Ovary (tissue), 9 donors: ENCODE measurements around the gene GABBR2. TPM values are rescaled to one million over a fixed set of nuclear protein-coding genes. Genes with fewer than 3 reads are reported as not detected.

Source experiments
- DNase-seq, 5 donors: peaks; one replicate each; pipeline ENCODE4 v3.0.0-alpha.2; 2019 to 2020
- H3K27ac ChIP-seq, 2 donors: fragments of 200-600 bp; one replicate each; pipeline versions ENCODE4 v1.5.1 to v1.8.0; 2019 to 2022
- H3K27me3 ChIP-seq: fragments of 200-600 bp; one replicate; pipeline ENCODE4 v1.8.0; 2022
- H3K36me3 ChIP-seq: fragments of 200-600 bp; sonication (generic); one replicate; pipeline ENCODE4 v1.5.1; 2019
- H3K4me1 ChIP-seq: one replicate; pipeline ENCODE4 v1.8.1; 2013; ENCODE audit warnings: mild to moderate bottlenecking, moderate library complexity; ENCODE audit not compliant: insufficient read depth
- H3K4me3 ChIP-seq: fragments of 200-600 bp; sonication (generic); one replicate; pipeline ENCODE4 v1.5.1; 2017
- H3K9me3 ChIP-seq, 2 donors: fragments of 200-600 bp in 1 of 2; sonication (generic) in 1 of 2; one replicate each; pipeline versions ENCODE4 v1.5.1 to v1.8.1; 2013 to 2019; ENCODE audit warnings: mild to moderate bottlenecking in 1 of 2, moderate library complexity in 1 of 2
- EP300 ChIP-seq: sonication (generic); formaldehyde crosslinking; IDR thresholded peaks from one replicate; pipeline ENCODE4 v1.6.1; 2017; ENCODE audit warnings: antibody characterized with exemption
- POLR2A ChIP-seq: fragments of 450-650 bp; IDR thresholded peaks from one replicate; pipeline ENCODE4 v1.6.1; 2017; ENCODE audit warnings: antibody characterized with exemption, mild to moderate bottlenecking, moderate library complexity
- WGBS, 3 donors: extraction: QIAGEN DNeasy Blood & Tissue Kit in 1 of 3; methylation state at CpG; one replicate each; pipeline versions ENCODE4 v1.1.5 to v1.1.7; 2013 to 2017; 5-methylcytosine and 5-hydroxymethylcytosine counted together
- intact Hi-C, 4 donors: fragments of 100-400 bp; cut with DNase I; formaldehyde crosslinking; loops; one replicate each; pipeline versions ENCODE4 v1.11.0 to v1.15.1; 2022 to 2023
- polyA plus RNA-seq, 2 donors: library from polyadenylated mRNA; stranded (reverse); fragments of 200-250 nt in 1 of 2; fragments of 350-450 nt in 1 of 2; fragmentation: Illumina TruSeq in 1 of 2; extraction: RNeasy Lipid Tissue Mini Kit (QIAGEN cat#74804) in 1 of 2; gene quantifications; one replicate each; pipeline ENCODE4 v1.2.3, GENCODE V29; 2013 to 2014
- total RNA-seq, 7 donors: library from RNA; depleted of rRNA in 2 of 7; stranded (reverse); fragments of >200 nt in 2 of 7; fragmentation: NEBNext Ultra II Directional in 3 of 7; extraction: Animal tissue kit (Norgen Biotek cat#: 25700) in 3 of 7; gene quantifications; one replicate each; pipeline versions ENCODE4 v1.1.0 to v1.2.4, GENCODE V29; 2016 to 2023
- TF ChIP-seq, protein P1 (sequence below), 3 donors: fragments of 450-650 bp in 2 of 3; fragments of 200-600 bp in 1 of 3; IDR thresholded peaks; one replicate each; pipeline versions ENCODE4 v1.5.1 to v1.8.0; 2016 to 2022; ENCODE audit warnings: antibody characterized with exemption in 3 of 3, mild to moderate bottlenecking in 1 of 3
- donor health status: DM: no; HTN: no; CAD: no; lungs with moderate emphysema.
- donor health status: DM: no; HTN: no; CAD: no.
- donor health status: Bipolar disorder and iron deficiency.
- donor health status: DM: yes; HTN: yes; CAD: no.
- donor health status: DM: no; HTN: no; CAD: no.
- donor health status: DM: yes; HTN: yes; CAD: no.

GABBR2 gene
- total and polyA plus RNA-seq, 9 donors = 0.05 to 0.30 (median 0.22) TPM; not detected in 6

DNA sequence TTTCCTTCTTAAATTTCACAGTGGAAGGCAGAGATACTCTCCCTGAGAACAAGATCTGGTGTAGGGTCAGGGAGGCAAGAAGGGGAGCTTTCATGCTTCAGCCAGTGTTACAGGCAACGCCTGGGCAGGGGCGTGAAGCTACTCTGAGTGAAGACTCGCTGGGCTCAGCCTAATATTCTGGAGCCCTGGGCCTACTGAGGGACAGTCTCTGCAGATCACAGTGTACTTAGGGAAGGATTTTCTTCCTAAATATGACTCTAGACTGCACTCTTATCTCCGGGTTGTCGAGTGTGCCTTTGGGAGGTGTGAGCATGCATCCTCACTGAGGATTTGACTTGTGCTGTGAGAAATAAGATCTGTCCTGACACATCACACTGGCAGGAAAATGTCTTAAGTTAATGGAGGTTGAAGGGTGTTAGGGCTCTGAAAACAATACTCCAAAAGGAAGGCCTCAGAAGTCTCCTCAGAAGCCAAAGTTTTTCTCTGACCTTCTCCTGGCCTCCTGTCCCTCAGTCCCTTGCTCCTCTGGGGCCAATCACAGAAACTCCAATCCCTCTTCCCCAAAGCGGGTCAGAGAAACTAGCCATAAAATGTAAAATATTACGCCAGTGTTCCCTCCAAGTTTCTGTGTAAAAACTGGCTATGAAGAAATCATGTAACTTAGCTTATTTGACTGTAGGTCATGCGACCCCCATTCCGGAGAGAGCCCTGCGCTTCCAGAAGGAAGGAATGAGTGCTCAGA is 296.5 kb downstream of the GABBR2 start:
- TF ChIP-seq EP300 (no peak), POLR2A (no peak)
- TF ChIP-seq, protein P1, sequence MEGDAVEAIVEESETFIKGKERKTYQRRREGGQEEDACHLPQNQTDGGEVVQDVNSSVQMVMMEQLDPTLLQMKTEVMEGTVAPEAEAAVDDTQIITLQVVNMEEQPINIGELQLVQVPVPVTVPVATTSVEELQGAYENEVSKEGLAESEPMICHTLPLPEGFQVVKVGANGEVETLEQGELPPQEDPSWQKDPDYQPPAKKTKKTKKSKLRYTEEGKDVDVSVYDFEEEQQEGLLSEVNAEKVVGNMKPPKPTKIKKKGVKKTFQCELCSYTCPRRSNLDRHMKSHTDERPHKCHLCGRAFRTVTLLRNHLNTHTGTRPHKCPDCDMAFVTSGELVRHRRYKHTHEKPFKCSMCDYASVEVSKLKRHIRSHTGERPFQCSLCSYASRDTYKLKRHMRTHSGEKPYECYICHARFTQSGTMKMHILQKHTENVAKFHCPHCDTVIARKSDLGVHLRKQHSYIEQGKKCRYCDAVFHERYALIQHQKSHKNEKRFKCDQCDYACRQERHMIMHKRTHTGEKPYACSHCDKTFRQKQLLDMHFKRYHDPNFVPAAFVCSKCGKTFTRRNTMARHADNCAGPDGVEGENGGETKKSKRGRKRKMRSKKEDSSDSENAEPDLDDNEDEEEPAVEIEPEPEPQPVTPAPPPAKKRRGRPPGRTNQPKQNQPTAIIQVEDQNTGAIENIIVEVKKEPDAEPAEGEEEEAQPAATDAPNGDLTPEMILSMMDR (IDR thresholded peaks at IDR 0.05) = no peak
- no peak overlapping the region for H3K27ac ChIP-seq
- H3K27me3 ChIP-seq = no peaks in the 10 kb centered on the region
- DNase-seq = no peak
- H3K4me3 ChIP-seq = no peak overlapping the region
- WGBS, 3 donors = 76 to 80% (median 77%) methylated on average over 10 of the region's 10 CpGs
- no peaks in the 10 kb centered on the region for H3K9me3 ChIP-seq
- intact Hi-C loops = no loop called here
- H3K4me1 ChIP-seq = no peaks in the 10 kb centered on the region
- H3K36me3 ChIP-seq = no peaks in the 10 kb centered on the region

DNA sequence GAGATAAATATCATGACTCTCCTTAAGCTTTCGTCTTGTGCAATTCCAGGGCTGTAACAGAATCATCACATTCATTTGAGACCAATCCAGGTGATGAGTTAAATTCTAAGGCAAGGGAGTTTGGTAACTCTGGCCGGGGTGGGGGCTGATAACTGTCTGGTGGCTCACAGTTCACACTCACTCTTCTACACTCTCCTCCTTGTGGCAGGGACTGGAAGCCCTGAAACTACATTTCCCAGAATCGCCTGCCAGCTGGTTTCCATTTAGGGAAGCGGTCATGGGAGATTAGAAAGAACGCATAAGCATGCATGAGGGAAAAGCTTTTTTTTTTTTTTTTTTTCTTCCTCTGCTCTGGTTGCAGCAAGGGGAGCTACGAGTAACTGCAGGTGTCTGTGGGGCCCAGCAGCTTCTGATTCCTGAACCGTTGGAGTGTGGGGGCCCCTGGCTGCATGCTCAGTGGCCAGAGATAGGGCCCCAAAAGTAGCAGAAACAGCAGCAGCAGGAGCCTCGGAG is 298.5 kb downstream of the GABBR2 start:
- no peaks in the 10 kb centered on the region for H3K4me1 ChIP-seq
- TF ChIP-seq EP300 (no peak), POLR2A (no peak)
- TF ChIP-seq, protein P1 (IDR thresholded peaks at IDR 0.05) = no peak
- WGBS, 3 donors = 14 to 19% (median 18%) methylated on average over 8 of the region's 8 CpGs
- DNase-seq = no peak
- no peak overlapping the region for H3K4me3 ChIP-seq
- no peaks in the 10 kb centered on the region for H3K36me3 ChIP-seq
- H3K27me3 ChIP-seq = no peaks in the 10 kb centered on the region
- intact Hi-C loops = no loop called here
- H3K9me3 ChIP-seq = no peaks in the 10 kb centered on the region
- no peak overlapping the region for H3K27ac ChIP-seq

DNA sequence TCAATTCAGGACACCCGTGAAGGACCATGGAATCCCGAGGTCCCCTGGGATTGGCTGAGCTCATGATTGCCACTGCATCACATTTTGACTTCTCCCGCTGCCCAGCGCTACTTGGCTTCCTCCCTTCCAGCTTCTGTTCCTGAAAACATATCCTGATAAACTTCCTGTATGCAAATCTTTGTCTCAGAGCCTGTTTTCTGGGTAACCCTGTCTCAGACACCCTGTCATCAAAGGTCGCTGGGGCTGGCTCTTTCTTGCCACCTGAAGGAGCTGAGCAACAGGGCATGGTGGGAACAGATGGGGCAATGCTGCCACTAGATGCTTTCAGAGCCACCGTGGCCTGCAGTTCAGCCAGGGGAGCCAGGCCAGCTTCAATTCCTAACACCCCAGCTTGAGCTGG is 299.0 kb downstream of the GABBR2 start:
- Histone ChIP-seq H3K27me3 (no peaks in the 10 kb centered on the region), H3K4me3 (no peak overlapping the region), H3K9me3 (no peaks in the 10 kb centered on the region), H3K27ac (no peak overlapping the region), H3K4me1 (no peaks in the 10 kb centered on the region), H3K36me3 (no peaks in the 10 kb centered on the region)
- 62 to 71% (median 68%) methylated on average over 6 of the region's 6 CpGs for WGBS, 3 donors
- DNase-seq = no peak
- TF ChIP-seq POLR2A (no peak), EP300 (no peak)
- TF ChIP-seq, protein P1 (IDR thresholded peaks at IDR 0.05) = no peak
- intact Hi-C loops = no loop called here

DNA sequence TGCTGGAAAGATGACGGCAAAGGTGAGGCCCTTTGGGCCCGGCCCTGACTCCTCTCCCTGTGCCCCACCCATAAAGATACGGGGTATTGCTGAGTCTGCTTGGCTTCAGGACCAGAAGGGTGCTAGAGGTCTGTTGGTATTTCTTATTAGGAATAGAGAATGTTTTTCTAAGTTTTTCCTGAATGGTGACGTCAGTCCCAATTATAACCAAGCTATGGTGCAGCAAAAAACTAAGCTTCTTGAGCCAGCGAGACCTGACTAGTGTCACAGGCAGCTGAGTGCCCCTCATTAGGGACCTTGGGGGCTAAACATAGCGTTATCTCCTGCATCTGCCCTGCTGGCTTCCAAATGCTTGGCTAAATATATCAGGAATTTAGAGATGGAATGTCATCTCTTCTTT is 302.3 kb downstream of the GABBR2 start:
- no peak for TF ChIP-seq EP300
- no peak for TF ChIP-seq POLR2A
- TF ChIP-seq, protein P1 (IDR thresholded peaks at IDR 0.05) = no peak
- Histone ChIP-seq H3K27me3 (no peaks in the 10 kb centered on the region), H3K4me3 (no peak overlapping the region), H3K36me3 (no peaks in the 10 kb centered on the region), H3K27ac (no peak overlapping the region), H3K9me3 (no peaks in the 10 kb centered on the region), H3K4me1 (no peaks in the 10 kb centered on the region)
- DNase-seq = no peak
- WGBS, 3 donors = 61 to 71% (median 70%) methylated on average over 6 of the region's 6 CpGs
- intact Hi-C loops = no loop called here
